ENCODE data around the gene CLEC4A.
A peak's percentile ranks its signal among the peaks of the same experiment; 100 is the strongest.

Gene CLEC4A

GRCh38 chr12:8123124-8123912 lies at the start of gene CLEC4A:
Gene CLEC4A, plus strand, starts transcription at chr12:8123617. Its CDS starts 262 bp downstream, at chr12:8123879.
- TF ChIP-seq CTCF (IDR thresholded peaks at IDR 0.05; ENCODE audit: low read depth, low read length) (no peak), MYC (IDR thresholded peaks at IDR 0.05; ENCODE audit: low read depth, low read length) (peak; percentile 30; the same call in 1 of the 2 replicates), MAX (IDR thresholded peaks at IDR 0.05; ENCODE audit: low read depth, low read length) (no peak)
- H3K4me3 ChIP-seq (ENCODE audit: low read depth, low read length), result no peak within 1 kb of the TSS
- peak; percentile 69 for DNase-seq (ENCODE audit: low read depth)

DNA sequence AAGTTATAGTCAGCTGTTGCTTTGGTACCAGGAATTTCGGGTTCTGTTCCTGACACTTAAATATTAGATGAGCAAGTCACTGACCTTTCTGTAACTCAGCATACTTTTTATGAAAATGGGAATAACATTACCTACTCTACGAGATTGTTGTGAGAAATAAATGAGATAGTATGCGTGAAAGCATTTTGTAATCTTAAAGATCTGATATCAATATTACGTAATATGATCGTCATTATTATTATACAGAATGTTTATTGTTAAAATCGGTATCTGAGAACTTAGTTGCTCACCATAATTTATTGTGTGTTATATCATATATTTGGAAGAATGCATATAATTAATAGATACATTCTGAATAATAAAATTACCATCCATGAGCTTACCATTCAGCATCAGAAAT lies 47.5 kb upstream of the CLEC4A start:
- no peak for DNase-seq (ENCODE audit: low read depth)
- TF ChIP-seq POLR2A (IDR thresholded peaks at IDR 0.05; ENCODE audit: extremely low read depth, insufficient read length) (no peak), CTCF (IDR thresholded peaks at IDR 0.05; ENCODE audit: low read depth, low read length) (no peak), MAX (IDR thresholded peaks at IDR 0.05; ENCODE audit: low read depth, low read length) (no peak), MYC (IDR thresholded peaks at IDR 0.05; ENCODE audit: low read depth, low read length) (no peak)
- H3K4me3 ChIP-seq (ENCODE audit: low read depth, low read length), result no peak overlapping the region

DNA sequence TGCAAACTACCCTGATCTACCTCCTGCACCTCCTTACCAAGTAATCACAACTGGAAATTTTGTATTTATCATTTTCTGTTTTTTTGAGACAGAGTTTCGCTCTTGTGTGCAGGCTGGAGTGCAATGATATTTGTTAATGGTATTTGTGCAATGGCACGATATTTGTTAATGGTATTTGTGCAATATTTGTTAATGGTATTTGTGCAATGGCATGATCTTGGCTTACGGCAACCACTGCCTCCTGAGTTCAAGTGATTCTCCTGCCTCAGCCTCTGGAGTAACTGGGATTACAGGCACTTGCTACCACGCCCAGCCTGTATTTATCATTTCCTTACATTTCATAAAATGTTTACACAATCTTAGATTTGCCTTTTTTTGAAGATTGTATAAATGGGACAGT lies 47.1 kb upstream of the CLEC4A start:
- DNase-seq (ENCODE audit: low read depth), result no peak
- no peak for TF ChIP-seq MYC (IDR thresholded peaks at IDR 0.05; ENCODE audit: low read depth, low read length)
- TF ChIP-seq POLR2A (IDR thresholded peaks at IDR 0.05; ENCODE audit: extremely low read depth, insufficient read length), result no peak
- TF ChIP-seq CTCF (IDR thresholded peaks at IDR 0.05; ENCODE audit: low read depth, low read length), result no peak
- TF ChIP-seq MAX (IDR thresholded peaks at IDR 0.05; ENCODE audit: low read depth, low read length), result no peak
- no peak overlapping the region for H3K4me3 ChIP-seq (ENCODE audit: low read depth, low read length)

GRCh38 chr12:8077207-8077606 lies 46.2 kb upstream of the CLEC4A start:
- no peak overlapping the region for H3K4me3 ChIP-seq (ENCODE audit: low read depth, low read length)
- TF ChIP-seq CTCF (IDR thresholded peaks at IDR 0.05; ENCODE audit: low read depth, low read length), result no peak
- TF ChIP-seq POLR2A (IDR thresholded peaks at IDR 0.05; ENCODE audit: extremely low read depth, insufficient read length), result no peak
- TF ChIP-seq MAX (IDR thresholded peaks at IDR 0.05; ENCODE audit: low read depth, low read length), result no peak
- peak; percentile 54 for DNase-seq (ENCODE audit: low read depth)

DNA sequence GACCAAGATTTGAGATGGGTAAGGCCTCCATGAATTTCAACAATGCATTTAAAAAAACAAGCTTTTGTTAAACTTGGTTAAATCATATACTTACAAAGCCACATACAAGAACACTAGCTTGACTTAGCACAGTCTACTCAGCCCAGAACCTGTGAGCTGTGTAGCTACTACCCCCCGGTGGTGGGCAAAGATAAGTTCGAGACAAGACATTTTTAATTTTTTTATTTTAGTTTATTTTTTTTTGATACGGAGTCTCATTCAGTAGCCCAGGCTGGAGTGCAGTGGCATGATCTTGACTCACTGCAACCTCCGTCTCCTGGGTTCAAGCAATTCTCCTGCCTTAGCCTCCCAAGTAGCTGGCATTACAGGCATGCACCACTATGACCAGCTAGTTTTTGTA lies 45.0 kb upstream of the CLEC4A start:
- no peak overlapping the region for H3K4me3 ChIP-seq (ENCODE audit: low read depth, low read length)
- peak; percentile 79 for DNase-seq (ENCODE audit: low read depth)
- TF ChIP-seq MYC (IDR thresholded peaks at IDR 0.05; ENCODE audit: low read depth, low read length) (no peak), MAX (IDR thresholded peaks at IDR 0.05; ENCODE audit: low read depth, low read length) (no peak), POLR2A (IDR thresholded peaks at IDR 0.05; ENCODE audit: extremely low read depth, insufficient read length) (no peak), CTCF (IDR thresholded peaks at IDR 0.05; ENCODE audit: low read depth, low read length) (peak; percentile 46)

Measured in NB4 (cell line).